H1 (cell line): ENCODE results near the gene OPRD1. TPM values are rescaled to one million over a fixed set of nuclear protein-coding genes. Genes with fewer than 3 reads are reported as not detected.

ENCODE experiments used
- CTCF ChIA-PET: fragments of 300-600 bp; sonication (Branson Sonifier 250); formaldehyde crosslinking; loops from one replicate; lab custom pipeline; 2021; ENCODE audit not compliant: partially characterized antibody; lab: Charles Lee
- POLR2A ChIA-PET: fragments of 300-600 bp; sonication (Branson Sonifier 250); formaldehyde crosslinking; loops from one replicate; lab custom pipeline; 2021; ENCODE audit warnings: inconsistent platforms; ENCODE audit not compliant: partially characterized antibody; lab: Charles Lee
- DNase-seq, 2 experiments: peaks; one replicate each; pipeline versions ENCODE4 v3.0.0 to v3.0.0-alpha.2; 2010 to 2022; ENCODE audit warnings: low spot score in 2 of 2, low read depth in 1 of 2, mixed read lengths in 1 of 2
- FAIRE-seq: peaks from 2 replicates; lab custom pipeline; 2011; peaks lifted over from hg19 to GRCh38; lab: Jason Lieb, UNC
- H2AFZ ChIP-seq: 2 replicates; pipeline ENCODE4 v1.8.1; 2012; ENCODE audit warnings: low read length, inconsistent platforms
- H2AK5ac ChIP-seq: 2 replicates; pipeline ENCODE4 v1.6.1; 2013; ENCODE audit warnings: low read depth, low read length
- H2BK120ac ChIP-seq: replicated peaks from 2 replicates; pipeline ENCODE3; 2013; ENCODE audit warnings: low read depth, low read length, inconsistent platforms
- H2BK12ac ChIP-seq: 2 replicates; pipeline ENCODE4 v1.6.1; 2013; ENCODE audit warnings: low read depth, low read length
- H2BK15ac ChIP-seq: 2 replicates; pipeline ENCODE4 v1.6.1; 2013; ENCODE audit warnings: low read length
- H2BK20ac ChIP-seq: 2 replicates; pipeline ENCODE4 v1.6.1; 2013; ENCODE audit warnings: low read length
- H2BK5ac ChIP-seq: 2 replicates; pipeline ENCODE4 v1.6.1; 2013; ENCODE audit warnings: low read depth, low read length
- H3K14ac ChIP-seq: 2 replicates; pipeline ENCODE4 v1.6.1; 2013; ENCODE audit warnings: inconsistent platforms; ENCODE audit not compliant: insufficient read length
- H3K18ac ChIP-seq: 2 replicates; pipeline ENCODE4 v1.6.1; 2013; ENCODE audit warnings: low read length; ENCODE audit errors: extremely low read depth
- H3K23ac ChIP-seq: 2 replicates; pipeline ENCODE4 v1.6.1; 2013; ENCODE audit warnings: inconsistent platforms; ENCODE audit not compliant: insufficient read length
- H3K23me2 ChIP-seq: 2 replicates; pipeline ENCODE4 v1.6.1; 2013; ENCODE audit warnings: low read depth, low read length
- H3K27ac ChIP-seq: 2 replicates; pipeline ENCODE4 v1.6.1; 2011; ENCODE audit warnings: low read depth, low read length, inconsistent platforms
- H3K27me3 ChIP-seq, 4 experiments: replicated peaks in 1 of 4; 1 replicate in 1 of 4; 2 replicates in 3 of 4; pipeline versions ENCODE4 v1.6.1 to v1.8.1; 2011 to 2013; ENCODE audit warnings: low read length in 3 of 4, mild to moderate bottlenecking in 3 of 4, inconsistent platforms in 2 of 4, mixed read lengths in 2 of 4, moderate library complexity in 1 of 4; ENCODE audit not compliant: control insufficient read depth in 3 of 4, insufficient read depth in 3 of 4; ENCODE audit errors: extremely low read depth in 1 of 4
- H3K36me3 ChIP-seq, 4 experiments: 2 replicates each; pipeline versions ENCODE4 v1.6.1 to v1.8.1; 2011 to 2013; ENCODE audit warnings: mild to moderate bottlenecking in 4 of 4, low read length in 3 of 4, moderate library complexity in 2 of 4, control low read depth in 1 of 4, inconsistent platforms in 1 of 4; ENCODE audit not compliant: insufficient read depth in 4 of 4, control insufficient read depth in 2 of 4
- H3K4ac ChIP-seq: replicated peaks from 2 replicates; pipeline ENCODE3; 2013; ENCODE audit warnings: low read length, low read depth, mixed read lengths, inconsistent platforms; ENCODE audit not compliant: insufficient read length
- H3K4me1 ChIP-seq, 4 experiments: replicated peaks in 1 of 4; 1 replicate in 1 of 4; 2 replicates in 3 of 4; pipeline versions ENCODE4 v1.6.1 to v1.8.1; 2011 to 2013; ENCODE audit warnings: low read length in 3 of 4, inconsistent platforms in 2 of 4, mixed read lengths in 1 of 4; ENCODE audit not compliant: insufficient read depth in 4 of 4, control insufficient read depth in 3 of 4
- H3K4me2 ChIP-seq, 2 experiments: 2 replicates each; pipeline versions ENCODE4 v1.6.1 to v1.8.1; 2011 to 2013; ENCODE audit warnings: low read depth in 2 of 2, low read length in 2 of 2, control low read depth in 1 of 2, inconsistent platforms in 1 of 2, mild to moderate bottlenecking in 1 of 2; ENCODE audit not compliant: insufficient read depth in 1 of 2
- H3K4me3 ChIP-seq, 4 experiments: fragments of 200-600, 300-600 bp in 1 of 4; sonication (generic), shearing (Covaris generic), sonication (Bioruptor Twin) in 1 of 4; 2 replicates each; pipeline versions ENCODE4 v1.5.1 to v1.8.1; 2011 to 2016; ENCODE audit warnings: low read length in 4 of 4, low read depth in 3 of 4, control low read depth in 2 of 4, inconsistent platforms in 2 of 4, mild to moderate bottlenecking in 2 of 4, mixed read lengths in 1 of 4, moderate library complexity in 1 of 4; ENCODE audit not compliant: insufficient read depth in 2 of 4; ENCODE audit errors: extremely low read depth in 1 of 4
- H3K56ac ChIP-seq: replicated peaks from 2 replicates; pipeline ENCODE3; 2013; ENCODE audit warnings: low read depth, mild to moderate bottlenecking, mixed read lengths, low read length, inconsistent platforms; ENCODE audit not compliant: insufficient read length
- H3K79me1 ChIP-seq: 2 replicates; pipeline ENCODE4 v1.6.1; 2013; ENCODE audit warnings: low read depth, low read length, control low read depth
- H3K79me2 ChIP-seq, 2 experiments: 2 replicates each; pipeline versions ENCODE4 v1.6.1 to v1.8.1; 2012 to 2013; ENCODE audit warnings: low read length in 2 of 2, mild to moderate bottlenecking in 2 of 2, inconsistent platforms in 1 of 2; ENCODE audit not compliant: insufficient read depth in 2 of 2, control insufficient read depth in 1 of 2
- H3K9ac ChIP-seq, 4 experiments: replicated peaks in 1 of 4; 1 replicate in 1 of 4; 2 replicates in 3 of 4; pipeline versions ENCODE4 v1.6.1 to v1.8.1; 2011 to 2013; ENCODE audit warnings: low read depth in 3 of 4, low read length in 3 of 4, control low read depth in 2 of 4, mild to moderate bottlenecking in 2 of 4, moderate library complexity in 2 of 4, inconsistent platforms in 1 of 4; ENCODE audit errors: extremely low read depth in 1 of 4
- H3K9me3 ChIP-seq, 2 experiments: 2 replicates each; pipeline versions ENCODE4 v1.6.1 to v1.8.1; 2012 to 2013; ENCODE audit warnings: mild to moderate bottlenecking in 2 of 2, moderate library complexity in 2 of 2, control low read depth in 1 of 2, inconsistent platforms in 1 of 2, low read depth in 1 of 2, low read length in 1 of 2, mixed read lengths in 1 of 2; ENCODE audit not compliant: insufficient read depth in 2 of 2
- H4K20me1 ChIP-seq, 2 experiments: replicated peaks in 1 of 2; 2 replicates each; pipeline versions ENCODE3 to v1.8.1; 2011 to 2013; ENCODE audit warnings: inconsistent platforms in 2 of 2, low read length in 2 of 2, mild to moderate bottlenecking in 1 of 2; ENCODE audit not compliant: insufficient read depth in 2 of 2, control insufficient read depth in 1 of 2
- H4K5ac ChIP-seq: 2 replicates; pipeline ENCODE4 v1.6.1; 2013; ENCODE audit warnings: low read length, low read depth, mixed read lengths, inconsistent platforms; ENCODE audit not compliant: insufficient read length
- H4K8ac ChIP-seq: 2 replicates; pipeline ENCODE4 v1.8.0; 2013; ENCODE audit warnings: mild to moderate bottlenecking, moderate library complexity, low read length, inconsistent platforms; ENCODE audit not compliant: insufficient read depth; ENCODE audit errors: extremely low read depth
- H4K91ac ChIP-seq: replicated peaks from 2 replicates; pipeline ENCODE3; 2013; ENCODE audit warnings: low read length, mixed read lengths, inconsistent platforms; ENCODE audit not compliant: insufficient read length
- FOSL1 ChIP-seq: IDR thresholded peaks from 2 replicates; pipeline ENCODE4 v1.6.1; 2011; ENCODE audit warnings: mild to moderate bottlenecking, low read depth, low read length, moderate library complexity; ENCODE audit not compliant: insufficient read depth
- WGBS, 2 experiments: shearing (Covaris generic) in 1 of 2; methylation state at CpG; one replicate each; pipeline versions ENCODE4 v1.1.6 to v1.1.7; 2013 to 2015; ENCODE audit warnings: low lambda C conversion rate in 2 of 2, mixed read lengths in 2 of 2, inconsistent platforms in 1 of 2, low coverage in 1 of 2, missing lambda C conversion rate in 1 of 2; ENCODE audit not compliant: insufficient replicate concordance in 2 of 2, insufficient coverage in 1 of 2, insufficient read length in 1 of 2; ENCODE audit errors: extremely low coverage in 1 of 2, missing lambda C conversion rate in 1 of 2; 5-methylcytosine and 5-hydroxymethylcytosine counted together
- polyA plus RNA-seq, 7 experiments: library from polyadenylated mRNA; depleted of rRNA in 3 of 7; stranded (reverse) in 5 of 7; unstranded in 2 of 7; fragments of >200 nt in 5 of 7; fragments of 200-250 nt in 2 of 7; gene quantifications; 1 replicate in 5 of 7; 2 replicates in 1 of 7; 4 replicates in 1 of 7; pipeline versions ENCODE4 v1.2.1 to v1.2.3, GENCODE V29; 2011 to 2013; ENCODE audit warnings: missing spikeins in 2 of 7, mixed read lengths in 2 of 7
- total RNA-seq: library from RNA; stranded (reverse); fragmentation: NEBNext Ultra II Directional; extraction: Animal tissue kit (Norgen Biotek cat#: 25700); gene quantifications from 2 replicates; pipeline ENCODE4 v1.2.1, GENCODE V29; 2021

The OPRD1 gene
- total and polyA plus RNA-seq, 2 of the 8 experiments (the other 6 are each of a cell fraction or from before 2014, with no cell fraction given) = 2.6 to 3.7 TPM

DNA sequence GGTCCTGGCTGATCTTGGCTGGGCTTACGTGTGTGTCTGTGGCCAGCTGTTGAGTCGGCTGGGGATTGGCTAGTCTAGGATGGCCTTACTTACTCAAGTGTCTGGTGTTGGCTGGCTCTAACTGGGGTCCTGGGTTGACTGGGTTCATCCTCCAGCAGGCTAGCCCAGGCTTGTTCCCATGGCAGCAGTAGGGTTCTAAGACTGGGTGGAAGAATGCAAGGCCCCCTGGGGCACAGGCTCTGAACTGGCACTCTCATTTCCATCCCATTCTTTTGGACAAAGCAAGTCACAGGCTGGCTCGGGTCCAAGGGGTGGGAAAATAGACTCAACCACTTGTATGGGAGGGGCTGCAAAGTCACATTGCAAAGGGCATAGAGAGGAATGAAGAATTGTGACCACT, 7.9 kb upstream of the OPRD1 start:
- Histone ChIP-seq H3K27ac (no peak overlapping the region), H3K4me1 (peaks cover 0 to 3% (median 0%) of the 10 kb centered on the region in 4 experiments; a peak in 4 of 7 replicates), H3K79me1 (no peaks in the 10 kb centered on the region), H3K18ac (no peak overlapping the region; the same call in 1 of the 2 replicates), H4K20me1 (no peaks in the 10 kb centered on the region), H2BK12ac (no peak overlapping the region), H3K79me2 (no peaks in the 10 kb centered on the region), H3K4me2 (no peak overlapping the region), H3K23ac (no peak overlapping the region), H2BK5ac (peak overlapping the region; percentile 46; the same call in 1 of the 2 replicates), H3K36me3 (no peaks in the 10 kb centered on the region), H3K9ac (no peak overlapping the region), H2AFZ (no peak overlapping the region), H3K23me2 (no peaks in the 10 kb centered on the region), H4K5ac (no peak overlapping the region), H3K4ac (no peak overlapping the region), H2BK20ac (no peak overlapping the region), H2AK5ac (no peak overlapping the region), H2BK15ac (no peak overlapping the region), H3K27me3 (no peaks in the 10 kb centered on the region), H3K14ac (no peak overlapping the region), H3K56ac (no peak overlapping the region), H2BK120ac (no peak overlapping the region), H3K9me3 (peaks cover 0 to 2% of the 10 kb centered on the region in 2 experiments; a peak in 2 of 4 replicates), H4K8ac (no peak overlapping the region), H4K91ac (no peak overlapping the region), H3K4me3 (no peak overlapping the region)
- DNase-seq = no peak
- POLR2A ChIA-PET = interaction anchor here (1.6 kb wide), 1 partner anchor 13 kb away, joined by 4 read pairs; no protein-coding TSS in a partner anchor
- no peak for FAIRE-seq
- TF ChIP-seq FOSL1 = no peak
- CTCF ChIA-PET = interaction anchor here (1.2 to 2.6 kb wide), 5 partner anchors 8 to 73 kb away, joined by 3 to 16 read pairs (median 5); no protein-coding TSS in a partner anchor
- WGBS, 2 experiments = 80% methylated on average over 3 of the region's 3 CpGs; no CpG with 5 or more reads in 1 of the 2 experiments
